SIG-M5 treated with dmso at 0.1 percent for 504 hours (cell line): ENCODE results near the gene CRIP3.

ENCODE experiments used
- DNase-seq: peaks from one replicate; lab custom pipeline; 2025; ENCODE audit not compliant: unreplicated experiment; lab: John Stamatoyannopoulos, UW

CRIP3 gene

DNA sequence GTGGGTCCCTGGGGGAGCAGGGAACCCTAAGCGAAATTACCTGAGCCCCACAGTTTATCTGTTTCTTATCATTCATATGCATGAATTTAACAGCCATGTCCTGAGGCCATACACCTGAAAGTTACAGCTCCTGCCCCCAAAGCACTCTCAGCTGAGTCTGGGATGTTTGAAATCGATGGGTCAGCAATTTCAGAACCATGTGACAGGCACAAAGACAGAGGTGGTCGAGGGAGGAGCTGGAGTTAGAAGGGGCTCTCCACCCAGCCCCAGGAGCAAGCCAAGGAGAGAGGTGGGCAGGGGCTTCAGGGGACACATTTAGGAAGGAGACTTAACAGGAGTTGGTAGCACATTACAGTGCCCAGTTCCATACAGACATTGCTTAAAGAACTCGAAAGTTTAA lies 50.4 kb downstream of the CRIP3 start:
- no peak for DNase-seq

DNA sequence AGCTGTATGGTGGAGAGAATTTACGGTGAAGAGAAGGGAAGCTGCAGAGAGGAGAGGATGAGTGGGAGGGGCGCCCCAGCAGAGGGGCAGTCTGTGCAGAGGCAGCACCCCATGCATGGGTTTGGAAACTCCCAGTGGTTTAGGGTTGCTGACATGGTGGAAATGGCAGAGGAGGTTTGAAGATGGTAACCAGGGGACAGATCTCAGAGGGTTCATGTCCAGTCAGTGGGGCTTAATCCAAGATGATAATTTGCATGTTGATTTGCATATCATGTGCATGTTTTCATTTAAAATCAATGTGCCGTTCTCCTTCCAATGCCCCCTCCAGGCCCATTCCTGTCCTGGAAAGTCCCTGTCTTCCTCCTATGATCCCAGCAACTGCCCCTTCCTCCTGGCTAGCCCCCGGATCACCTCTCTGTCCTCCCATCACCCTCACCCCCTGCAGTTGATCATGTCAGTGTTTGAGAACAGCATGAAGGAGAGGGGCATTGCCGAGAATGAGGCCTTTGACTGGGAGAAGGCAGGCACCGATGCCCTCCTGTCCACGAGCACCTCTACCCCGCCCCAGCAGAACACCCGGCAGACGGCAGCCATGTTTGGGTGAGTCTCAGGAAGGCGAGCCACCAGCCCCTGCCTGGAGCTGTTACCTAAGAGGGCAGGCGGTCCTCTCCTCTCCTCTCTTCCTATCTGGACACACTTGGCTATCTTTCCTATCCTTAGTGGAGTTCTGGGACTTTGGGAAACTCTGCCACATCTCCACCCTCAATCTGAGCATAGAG lies 51.1 kb downstream of the CRIP3 start:
- no peak for DNase-seq

DNA sequence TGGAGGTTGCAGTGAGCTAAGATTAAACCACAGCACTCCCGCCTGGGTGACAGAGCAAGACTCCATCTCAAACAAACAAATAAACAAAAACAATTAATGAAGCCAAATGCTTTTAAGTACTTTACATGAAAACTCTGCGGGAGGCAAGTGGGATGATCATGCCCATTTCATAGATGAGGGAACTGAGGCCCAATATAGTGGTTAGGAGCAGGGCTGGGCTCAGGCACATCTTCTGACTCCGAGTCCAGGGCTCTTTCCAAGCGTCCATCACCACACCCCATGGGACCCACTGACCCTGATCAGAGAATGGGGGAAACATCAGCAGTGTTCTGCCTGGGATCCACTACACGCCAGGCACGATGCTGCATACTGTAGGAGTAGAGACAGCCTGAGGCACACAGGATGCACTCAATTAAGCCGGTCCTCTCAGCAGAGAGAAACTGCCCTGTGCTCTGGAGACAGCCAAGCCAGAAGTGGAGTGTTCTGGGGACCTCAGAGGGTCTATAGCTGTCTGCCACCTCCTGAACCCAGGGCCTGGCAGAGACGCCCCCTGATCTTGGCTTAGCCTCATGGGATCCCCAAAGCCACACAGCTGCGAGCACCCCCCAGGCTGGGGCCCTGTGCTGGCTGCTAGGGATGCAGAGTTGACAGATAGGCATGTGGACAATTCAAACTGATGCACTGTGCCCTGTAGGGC lies 51.8 kb downstream of the CRIP3 start:
- no peak for DNase-seq
